Activated gamma-delta T cell treated with anti-CD3 and anti-CD28 coated beads, Interleukin-2, amount 50 U/mL, for 16 hours (primary cell): Measurements from ENCODE around the gene KCNMA1.
"Not testable (repeated sequence)": the region's sequence is repeated elsewhere in the genome, so short reads cannot be mapped to it uniquely, and the experiment has no call there.

ENCODE experiments used
- DNase-seq: peaks from one replicate; pipeline ENCODE4 v3.0.0-alpha.2; 2020; ENCODE audit warnings: low read depth

KCNMA1 gene

DNA sequence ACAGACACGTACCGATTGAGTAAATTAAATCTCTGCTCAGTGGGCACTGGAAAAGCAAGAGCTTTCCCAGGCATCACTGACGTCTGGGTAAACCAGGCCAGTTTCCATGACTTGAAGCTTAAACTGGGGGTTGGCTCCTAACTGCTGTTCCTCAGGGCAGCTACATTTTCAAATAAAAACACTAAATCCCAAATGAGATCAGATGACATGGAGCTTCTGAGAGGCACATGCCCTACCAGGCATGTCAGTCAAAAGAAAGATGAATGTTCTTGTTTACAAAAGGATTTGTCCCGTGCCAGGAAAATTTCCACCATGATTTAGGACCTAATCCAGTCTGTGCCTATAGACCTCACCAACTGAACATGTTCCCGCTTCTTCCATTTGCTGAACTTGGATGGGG, 220.2 kb downstream of the KCNMA1 start:
- no peak for DNase-seq

DNA sequence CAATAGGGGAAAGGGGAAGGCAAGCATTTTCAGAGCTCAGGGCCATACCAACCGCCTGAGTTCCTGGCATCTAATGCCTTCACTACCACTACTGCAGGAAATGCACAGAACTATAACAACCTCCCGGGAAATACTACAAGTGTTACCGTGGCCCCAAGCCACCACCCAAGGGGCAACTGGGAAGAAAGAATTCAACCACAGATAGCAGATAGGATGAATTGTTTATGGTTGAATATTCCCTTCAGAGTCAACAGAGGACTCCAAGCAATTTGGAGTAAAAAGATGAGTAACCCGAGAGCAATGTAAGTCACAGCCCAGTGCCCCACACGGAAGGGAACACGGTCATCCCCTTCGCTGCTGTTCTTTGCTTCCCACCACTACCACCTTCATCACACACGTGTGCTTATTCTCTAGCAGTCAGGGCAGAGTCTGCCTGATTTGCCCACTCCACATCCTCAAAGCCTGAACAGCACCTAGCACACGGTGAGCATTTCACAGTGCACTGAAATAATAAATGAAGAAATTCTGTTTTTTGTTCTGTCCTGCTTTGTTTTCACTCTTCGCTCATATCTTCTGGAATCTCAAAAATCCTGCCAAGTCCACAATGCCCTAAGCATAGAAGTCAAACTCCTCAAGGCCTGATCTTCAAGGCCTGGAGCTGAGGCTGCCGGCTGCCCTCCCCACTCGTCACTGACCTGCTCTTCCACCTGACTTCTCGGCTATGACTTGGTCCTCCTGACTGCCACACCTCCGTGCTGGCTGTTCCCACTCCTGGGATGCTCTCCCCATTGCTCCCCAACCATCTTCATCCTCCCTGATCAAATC, 221.1 kb downstream of the KCNMA1 start:
- no peak for DNase-seq

DNA sequence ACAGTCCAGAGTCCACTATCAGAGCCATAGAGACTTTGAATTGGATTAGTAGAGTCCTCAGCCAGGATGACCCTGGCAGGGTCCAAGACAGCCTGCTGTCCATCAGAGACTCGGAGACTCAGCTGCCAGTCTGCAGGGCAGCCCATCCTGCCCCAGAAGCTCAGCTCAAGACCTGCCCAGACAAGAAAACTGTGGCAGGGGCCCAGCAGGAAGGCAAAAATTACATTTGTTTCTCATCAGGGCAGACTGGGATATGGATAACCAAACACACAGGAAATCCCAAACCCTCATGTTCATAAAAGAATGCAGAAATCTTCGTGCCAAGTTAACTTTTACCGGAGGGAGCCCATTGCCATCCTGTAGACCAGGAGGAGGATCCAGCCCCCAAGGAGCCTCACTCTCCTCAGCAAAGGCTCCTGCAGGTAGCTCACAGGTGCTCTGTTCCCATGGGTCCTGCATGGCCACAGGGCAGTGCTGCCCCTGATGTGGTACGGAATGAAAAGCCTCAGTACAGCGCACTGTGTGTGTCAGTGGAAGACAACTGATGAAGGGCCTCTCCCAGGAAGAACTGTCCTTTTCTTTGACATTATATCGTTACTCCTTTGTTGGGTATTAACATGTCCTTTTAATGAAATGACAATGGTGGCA, 222.2 kb downstream of the KCNMA1 start:
- no peak for DNase-seq

DNA sequence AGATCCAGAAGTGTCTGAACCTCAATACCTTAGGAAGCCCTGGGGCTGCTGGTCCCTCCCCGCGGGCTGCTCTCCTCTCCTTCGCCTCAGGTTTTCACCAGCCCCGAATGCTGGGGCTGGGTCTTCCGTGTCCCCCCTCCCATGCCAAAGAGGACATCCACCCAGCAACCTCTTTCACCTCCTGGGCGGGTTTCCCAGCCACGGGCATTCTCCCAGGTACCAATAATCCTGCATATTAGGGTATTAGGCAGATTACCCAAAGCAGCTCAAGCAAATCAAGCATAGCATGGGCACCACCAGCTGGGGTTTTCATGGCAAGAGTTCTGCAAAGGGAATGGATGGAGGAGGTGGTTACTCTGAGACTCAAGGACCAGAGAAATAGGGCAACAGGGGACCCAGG, 224.4 kb downstream of the KCNMA1 start:
- no peak for DNase-seq

DNA sequence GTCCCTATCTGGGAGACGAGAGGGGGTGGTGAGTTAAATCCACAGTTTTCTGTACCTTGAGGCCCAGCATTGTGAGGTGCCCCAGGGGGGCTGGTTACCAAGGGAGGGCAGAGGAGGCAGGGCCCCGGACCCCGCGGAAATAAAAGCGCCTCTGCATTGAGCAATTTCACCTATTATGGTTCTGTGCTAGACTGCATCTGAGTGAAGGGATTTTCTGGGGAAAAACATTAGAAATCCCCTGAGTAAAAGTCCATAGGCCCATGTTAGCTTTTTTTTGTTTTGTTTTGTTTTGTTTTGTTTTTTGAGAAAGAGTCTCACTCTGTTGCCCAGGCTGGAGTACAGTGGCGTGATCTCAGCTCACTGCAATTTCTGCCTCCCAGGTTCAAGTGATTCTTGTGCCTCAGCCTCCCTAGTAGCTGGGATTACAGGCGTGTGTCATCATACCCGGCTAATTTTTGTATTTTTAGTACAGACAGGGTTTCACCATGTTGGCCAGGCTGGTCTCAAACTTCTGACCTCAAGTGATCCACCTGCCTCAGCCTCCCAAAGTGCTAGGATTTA, 225.0 kb downstream of the KCNMA1 start:
- not testable (repeated sequence) for DNase-seq

DNA sequence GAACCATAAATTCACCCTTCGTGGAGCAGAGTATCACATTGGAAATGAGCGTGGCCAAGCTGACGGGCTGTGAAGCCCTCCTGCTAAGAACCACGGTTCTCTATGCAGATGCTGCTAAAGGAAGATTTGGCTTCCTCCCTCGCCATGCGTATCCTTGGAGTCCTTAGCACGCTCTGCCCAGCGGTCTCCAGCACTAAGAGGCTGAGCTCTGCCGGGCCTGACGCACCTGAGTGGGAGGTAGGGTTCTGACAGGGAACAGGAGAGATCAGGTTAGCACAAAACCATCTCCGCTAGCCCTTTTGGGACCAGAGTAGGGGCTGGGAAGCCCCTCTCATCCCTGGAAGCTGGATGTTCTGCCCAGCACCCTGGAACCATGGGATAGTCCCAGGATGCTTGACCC, 225.8 kb downstream of the KCNMA1 start:
- DNase-seq = no peak

DNA sequence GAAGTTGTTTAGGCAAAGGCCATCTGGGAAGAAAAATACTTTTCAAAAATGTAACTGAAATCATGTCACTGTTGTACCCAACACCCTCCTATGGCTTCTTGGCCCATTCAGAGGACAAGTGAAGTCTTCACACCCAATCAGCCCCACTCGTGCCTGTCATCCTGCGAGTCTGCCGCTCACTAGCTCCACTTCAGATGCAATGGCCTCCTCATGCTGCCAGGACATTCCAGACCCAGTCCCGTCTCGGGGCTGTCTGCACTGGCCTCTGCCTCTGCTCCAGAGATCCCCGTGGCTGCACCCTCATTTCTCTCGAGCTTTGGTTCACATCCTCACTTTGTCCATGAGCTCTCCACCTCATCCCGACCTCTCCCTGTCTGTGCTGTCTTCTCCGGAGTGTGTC, 227.1 kb downstream of the KCNMA1 start:
- DNase-seq = no peak

DNA sequence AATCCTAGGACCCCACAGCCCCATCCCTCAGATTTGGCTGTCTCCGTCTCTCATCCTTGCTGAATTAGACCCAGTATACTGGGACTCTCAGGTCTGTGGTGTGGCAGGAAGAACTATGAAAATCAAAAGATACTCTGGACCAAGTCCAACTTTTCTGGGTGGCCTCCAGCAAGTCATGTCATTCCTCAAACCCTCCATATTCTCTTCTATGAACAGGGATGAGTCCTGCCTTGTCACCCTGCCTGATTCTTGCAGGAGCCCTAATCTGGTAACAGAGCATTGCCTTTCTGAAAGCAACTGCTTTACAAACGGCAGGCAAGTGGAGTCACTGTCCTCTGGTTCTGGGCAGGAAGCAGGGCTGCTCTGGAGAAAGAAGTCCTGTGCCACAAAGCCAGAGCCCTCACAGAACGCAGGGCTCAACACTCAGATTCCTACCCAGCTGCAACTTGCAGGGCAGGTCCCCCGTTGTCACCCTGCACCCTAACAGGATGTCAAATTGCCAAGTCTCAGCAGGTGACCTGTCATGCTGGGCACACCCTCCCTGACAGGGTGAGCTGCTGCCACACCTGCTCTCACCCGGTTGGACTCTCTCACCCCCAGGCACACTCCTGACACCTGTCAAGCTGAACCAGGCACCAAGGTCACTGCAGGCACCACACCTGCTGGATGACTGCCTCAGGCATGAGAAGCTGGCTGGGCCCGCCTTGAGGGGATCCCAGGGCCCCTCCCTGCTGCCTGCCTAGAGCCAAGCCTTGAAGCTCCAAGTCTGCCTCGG, 227.7 kb downstream of the KCNMA1 start:
- DNase-seq = no peak

DNA sequence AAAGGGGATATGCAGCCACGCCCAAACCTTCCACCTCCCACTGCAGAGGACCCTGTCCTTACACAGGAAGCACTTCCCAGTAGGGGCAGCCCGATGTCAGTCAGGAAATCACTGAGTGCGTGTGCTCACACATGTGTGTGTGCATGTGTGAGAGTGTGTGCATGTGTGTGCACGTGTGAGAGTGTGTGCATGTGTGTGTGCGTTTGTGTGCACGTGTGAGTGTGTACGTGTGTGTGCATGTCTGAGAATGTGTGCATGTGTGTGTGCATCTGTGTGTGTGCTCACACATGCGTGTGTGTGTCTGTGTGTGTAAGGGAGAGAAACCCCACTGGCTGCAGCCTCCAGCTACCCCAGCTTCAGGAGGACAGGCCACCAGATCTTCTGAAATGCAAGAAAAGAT, 229.3 kb downstream of the KCNMA1 start:
- no peak for DNase-seq

DNA sequence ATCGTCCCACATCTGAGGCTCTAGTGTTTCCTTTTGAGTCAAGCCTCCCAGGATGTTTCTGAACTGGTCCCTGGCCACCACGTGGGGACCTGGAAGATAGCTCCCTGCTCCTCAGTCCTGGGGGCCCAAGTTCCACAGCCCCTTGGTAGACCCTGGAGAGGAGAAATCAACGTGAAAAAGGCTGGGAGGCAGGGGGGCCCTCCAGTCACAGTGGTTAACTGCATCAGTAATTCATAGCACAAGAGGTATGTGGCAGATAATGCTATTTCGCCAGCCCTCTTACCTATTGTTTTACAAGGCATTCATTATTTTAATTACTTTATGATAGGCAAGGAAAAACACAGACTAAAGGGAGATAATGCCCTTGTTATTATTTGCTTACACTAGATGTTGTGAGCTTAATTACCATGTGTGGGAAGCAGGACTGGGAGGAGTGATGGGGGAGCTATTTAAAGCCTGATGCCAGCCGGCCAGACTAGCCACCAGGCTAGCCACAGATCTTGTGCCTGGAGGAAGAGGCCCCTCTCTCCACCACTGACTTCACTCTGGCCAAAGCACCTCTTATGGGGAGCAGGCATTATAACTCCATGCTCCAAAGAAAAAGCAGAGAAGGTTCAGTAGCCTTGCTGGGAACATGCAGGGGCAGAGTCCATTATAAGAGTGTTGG, 230.7 kb downstream of the KCNMA1 start:
- DNase-seq = no peak

DNA sequence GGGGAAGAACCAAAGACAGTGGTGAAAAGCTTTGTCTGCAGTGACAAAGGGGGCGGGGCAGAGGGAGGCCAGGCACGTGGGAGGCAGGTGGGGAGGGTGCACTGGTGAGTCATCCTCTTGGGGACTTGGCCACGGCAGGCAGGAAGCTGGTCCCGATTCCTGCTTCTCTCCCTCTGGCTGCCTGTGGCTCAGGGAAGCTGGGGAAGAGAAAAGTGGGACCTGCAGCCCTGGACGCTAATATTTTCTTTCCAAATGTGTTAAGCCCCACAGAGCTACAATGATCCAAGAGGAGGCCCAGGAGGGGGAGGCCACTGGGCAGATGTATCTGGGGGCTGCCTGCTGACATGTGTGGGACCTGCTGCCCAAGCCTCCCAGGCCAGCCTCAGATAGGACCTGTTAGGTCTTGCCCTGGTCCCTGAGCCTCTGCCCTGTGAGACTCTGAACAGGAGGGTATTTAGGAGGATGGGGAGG, 231.8 kb downstream of the KCNMA1 start:
- no peak for DNase-seq

DNA sequence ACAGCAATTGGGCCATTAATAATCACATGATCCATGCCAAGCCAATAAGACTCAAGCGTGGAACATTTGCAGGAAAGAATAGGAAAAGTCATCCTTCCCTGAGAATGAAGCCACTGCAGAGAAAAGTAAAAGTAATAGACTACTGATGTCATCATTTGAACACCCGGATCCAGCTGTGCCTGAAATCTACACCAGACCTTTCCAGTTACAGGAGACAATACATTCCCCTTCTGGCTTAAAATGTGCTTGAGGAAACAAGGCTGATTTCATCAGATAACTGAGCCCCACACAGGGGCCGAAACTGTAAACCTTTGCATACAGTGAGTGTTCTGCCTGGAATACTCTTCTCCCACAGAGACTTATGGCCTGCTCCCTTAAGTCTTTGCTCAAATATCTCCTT, 232.8 kb downstream of the KCNMA1 start:
- DNase-seq = no peak

DNA sequence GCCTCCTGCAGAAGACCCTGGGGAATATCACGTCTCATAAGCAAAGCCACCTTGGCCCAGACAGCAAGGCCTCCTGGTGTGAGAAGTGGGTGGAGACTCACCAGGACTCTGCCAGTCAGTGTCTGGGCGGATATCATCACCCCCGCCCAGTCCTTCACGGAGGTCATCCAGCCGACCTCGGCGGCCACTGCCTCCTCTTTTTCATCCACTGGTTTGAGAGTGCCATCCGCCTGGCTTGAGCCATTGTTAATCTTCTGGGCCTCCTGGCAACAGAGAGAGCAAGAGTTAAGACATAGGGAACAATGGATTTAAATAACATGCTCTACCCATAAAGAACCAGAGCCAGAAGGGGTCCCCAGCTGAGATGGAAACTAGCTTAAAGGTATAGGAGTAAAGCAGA, 233.8 kb downstream of the KCNMA1 start:
- no peak for DNase-seq

DNA sequence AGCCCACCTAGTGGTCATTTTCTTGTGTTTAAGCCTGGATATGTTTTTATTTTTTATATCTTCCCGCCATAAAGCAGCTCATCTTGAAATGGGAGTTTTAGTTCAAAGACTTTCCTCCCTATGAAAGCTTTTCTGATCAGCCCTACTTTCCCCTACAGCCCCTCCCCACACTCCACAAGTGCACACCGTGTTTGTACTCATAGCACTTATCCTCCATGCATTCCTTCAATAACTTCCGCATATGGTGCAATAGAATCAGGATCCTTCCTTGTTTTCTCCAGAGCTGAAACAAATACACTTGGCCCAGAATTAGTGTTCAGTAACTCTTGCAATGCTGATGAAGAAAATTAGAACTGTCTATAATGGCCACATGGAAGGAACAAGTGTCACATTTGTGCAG, 235.9 kb downstream of the KCNMA1 start:
- no peak for DNase-seq

DNA sequence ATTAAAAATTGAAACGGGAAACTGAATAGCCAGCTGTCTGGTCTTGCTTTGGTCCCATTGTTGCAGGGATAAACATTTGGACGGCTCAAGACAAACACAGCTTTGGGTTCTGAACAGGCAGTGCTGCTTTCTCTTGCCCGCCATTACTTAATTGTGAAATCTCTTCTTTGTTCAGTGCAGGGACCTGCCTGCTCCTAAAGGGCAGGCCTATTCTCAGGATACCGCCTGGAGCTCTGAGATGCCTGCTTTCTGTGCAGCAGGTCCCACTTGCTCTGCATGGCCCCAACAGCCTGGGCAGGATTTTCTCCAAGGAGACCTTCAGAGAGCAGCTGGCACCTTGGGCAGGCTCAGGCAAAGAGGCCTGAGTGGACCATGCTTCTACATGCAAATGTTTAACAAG, 237.6 kb downstream of the KCNMA1 start:
- DNase-seq = no peak

DNA sequence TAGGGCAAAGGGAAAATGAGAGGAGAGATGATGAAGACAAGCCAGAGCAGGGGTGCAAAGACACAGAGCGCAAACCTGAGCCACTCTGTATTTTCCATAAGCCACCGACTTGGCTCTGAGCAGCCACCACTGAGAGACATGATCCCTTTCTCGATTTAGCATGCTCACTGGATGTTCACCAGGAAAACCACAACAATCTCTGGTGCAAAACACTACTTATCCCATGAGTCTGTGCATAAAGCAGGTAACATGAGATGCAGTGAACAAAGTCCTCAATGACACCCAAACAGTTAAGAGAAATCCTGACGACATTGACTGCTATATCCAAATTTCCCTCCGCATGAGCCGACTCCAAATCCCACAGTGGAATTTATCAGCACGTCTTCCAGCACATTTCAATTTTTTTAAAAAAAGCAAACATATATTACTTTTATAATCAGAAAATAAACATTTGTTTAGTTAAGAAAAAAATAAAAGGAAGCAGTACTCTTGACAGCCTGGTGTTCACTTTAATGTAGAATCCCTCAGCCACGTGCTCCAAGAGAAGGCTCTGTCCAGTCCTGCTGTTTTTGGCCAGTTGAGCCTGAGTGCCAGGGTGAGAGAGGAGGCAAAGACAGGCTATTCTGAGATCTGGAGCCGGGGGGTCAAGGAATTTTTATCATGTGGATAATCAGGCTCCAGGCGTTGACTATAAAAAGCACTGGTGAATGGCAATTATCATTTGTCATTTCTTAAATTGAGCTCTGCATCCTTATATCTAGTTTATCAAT, 238.4 kb downstream of the KCNMA1 start:
- DNase-seq = no peak

DNA sequence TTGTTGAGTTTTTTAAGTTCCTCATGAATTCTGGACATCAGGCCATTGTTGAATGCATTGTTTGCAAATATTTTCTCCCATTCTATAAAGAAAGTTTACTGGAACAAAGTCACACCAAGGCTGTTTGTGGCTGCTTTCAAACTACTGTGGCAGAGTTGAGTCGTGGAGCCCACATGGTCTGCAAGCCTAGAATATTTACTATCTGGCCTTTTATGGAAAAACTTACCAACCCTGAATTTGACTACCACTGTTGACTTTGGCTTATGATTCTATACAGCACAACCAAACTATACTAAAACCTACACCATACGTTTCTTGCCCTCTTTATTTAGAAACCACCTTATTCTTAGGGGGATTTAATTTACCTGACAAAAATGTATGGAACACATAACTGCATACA, 239.1 kb downstream of the KCNMA1 start:
- no peak for DNase-seq

DNA sequence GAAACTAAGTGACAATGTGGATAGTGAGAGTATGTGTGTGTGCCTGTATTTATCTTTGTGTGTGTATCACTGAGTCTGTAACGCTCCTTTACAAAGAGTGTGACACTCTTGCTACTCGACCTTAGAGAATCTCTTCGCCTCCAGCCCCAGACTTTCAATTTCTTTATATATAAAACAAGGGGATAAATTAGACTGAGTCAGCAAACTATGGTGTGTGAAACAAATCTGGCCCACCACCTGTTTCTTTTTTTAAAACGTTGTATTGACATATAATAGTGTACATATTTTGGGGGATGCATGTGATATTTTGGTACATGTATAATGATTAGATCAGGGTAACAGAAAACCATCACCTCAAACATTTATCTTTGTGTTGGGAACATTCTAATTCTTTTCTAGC, 240.5 kb downstream of the KCNMA1 start:
- no peak for DNase-seq

DNA sequence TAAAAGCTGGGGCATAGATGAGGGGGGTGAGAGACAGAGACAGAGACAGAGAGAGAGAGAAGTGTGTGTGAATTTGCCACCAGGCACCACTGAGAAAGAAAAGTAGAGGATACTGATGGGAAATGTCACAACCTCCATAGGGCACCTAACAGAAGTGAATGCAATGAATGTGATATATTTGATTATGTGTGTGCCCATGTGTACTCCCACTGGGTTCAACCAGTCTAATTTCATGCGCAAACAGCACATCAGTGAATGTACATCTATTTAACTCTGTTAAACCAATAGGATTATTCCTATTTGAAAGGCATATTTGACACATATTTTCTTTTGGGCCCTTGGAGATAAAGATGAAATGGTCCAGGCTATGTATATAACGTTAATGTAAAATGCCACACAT, 241.3 kb downstream of the KCNMA1 start:
- DNase-seq = no peak

DNA sequence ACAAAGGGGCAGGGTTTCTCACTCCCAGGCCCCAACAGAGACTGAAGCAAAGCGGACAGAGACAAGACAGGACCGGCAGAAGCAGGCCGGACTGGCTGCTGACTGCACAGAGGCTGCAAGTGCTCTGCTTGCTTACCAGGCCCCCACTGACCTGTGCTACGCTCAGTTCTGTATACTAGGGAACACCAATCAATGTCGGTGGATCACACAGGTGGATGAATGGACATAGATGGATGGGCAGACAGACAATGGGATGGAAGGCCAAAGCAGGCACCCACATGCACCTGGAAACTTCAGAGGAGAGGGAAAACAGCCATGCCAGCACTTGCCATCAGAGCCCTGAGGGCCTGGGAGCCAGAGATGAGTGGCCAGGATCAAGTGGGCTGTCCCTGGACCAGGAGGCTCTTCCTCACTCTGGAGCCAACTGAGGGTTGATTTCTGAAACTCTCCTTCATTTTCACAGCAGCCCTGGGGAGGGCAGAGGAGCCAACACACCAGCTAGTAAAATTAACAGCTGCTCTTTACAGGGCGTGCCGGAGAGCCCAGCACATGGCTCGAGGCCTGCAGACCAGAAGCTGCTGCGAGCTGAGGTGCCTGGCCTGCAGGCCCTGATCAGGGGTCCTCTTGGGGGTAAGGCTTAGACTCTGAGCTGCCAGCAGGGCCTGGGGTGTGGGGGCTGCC, 243.6 kb downstream of the KCNMA1 start:
- DNase-seq = no peak

DNA sequence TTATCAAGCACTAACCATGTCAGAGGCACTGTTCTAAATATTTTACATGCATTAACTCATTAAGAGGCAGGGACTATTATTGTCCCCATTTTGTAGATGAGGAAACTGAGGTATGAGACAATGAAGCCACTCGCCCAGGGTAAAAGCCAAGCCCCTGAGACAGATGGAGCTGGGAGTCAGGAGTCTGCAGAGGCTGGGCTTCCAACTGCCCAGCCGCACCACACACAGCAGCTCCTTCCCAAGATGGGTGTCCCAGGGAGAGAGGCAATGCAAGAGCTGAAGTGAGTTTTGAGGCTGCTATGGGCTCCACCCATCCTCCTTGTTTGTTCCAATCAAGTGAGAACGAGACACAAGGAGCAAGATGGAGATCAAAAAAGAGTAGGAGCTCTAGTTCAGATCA, 244.2 kb downstream of the KCNMA1 start:
- DNase-seq = no peak
